ENCODE data around the gene KDSR. TPM values are rescaled to one million over a fixed set of nuclear protein-coding genes. Genes with fewer than 3 reads are reported as not detected.

Gene KDSR
- polyA plus RNA-seq, 1 donor from 2014 or later = 14.7 TPM

GRCh38 chr18:63346031-63346430 is 21.0 kb downstream of the KDSR start:
- Histone ChIP-seq H3K36me3 (ENCODE audit: insufficient read depth, low read length) (peaks cover 12% of the 10 kb centered on the region), H3K4me3 (ENCODE audit: low read length) (no peak overlapping the region), H3K27me3 (ENCODE audit: insufficient read depth, low read depth, low read length) (no peaks in the 10 kb centered on the region), H3F3A (ENCODE audit: insufficient read depth, low read length, poor library complexity, severe bottlenecking) (no peaks in the 10 kb centered on the region), H4K20me1 (ENCODE audit: insufficient read depth) (no peaks in the 10 kb centered on the region), H3K9me3 (ENCODE audit: low read length) (no peaks in the 10 kb centered on the region), H2AFZ (ENCODE audit: low read depth, low read length) (no peak overlapping the region), H3K4me2 (ENCODE audit: low read length) (no peak overlapping the region), H3K27ac (ENCODE audit: low read length) (no peak overlapping the region), H3K9ac (ENCODE audit: low read length) (no peak overlapping the region), H3K79me2 (replicated peaks; ENCODE audit: insufficient read depth, low read length) (no peaks in the 10 kb centered on the region), H3K9me2 (ENCODE audit: insufficient read depth, low read length) (no peaks in the 10 kb centered on the region)
- no peak for TF ChIP-seq CTCF (IDR thresholded peaks at IDR 0.05; ENCODE audit: poor library complexity, severe bottlenecking)
- TF ChIP-seq EZH2 (IDR thresholded peaks at IDR 0.05; ENCODE audit: borderline replicate concordance, insufficient read depth, low read length, poor library complexity, severe bottlenecking) = no peak
- TF ChIP-seq TAF1 (IDR thresholded peaks at IDR 0.05; ENCODE audit: low read depth) = no peak
- TF ChIP-seq POLR2AphosphoS5 (IDR thresholded peaks at IDR 0.05) = no peak

GRCh38 chr18:63344918-63345317 is 22.1 kb downstream of the KDSR start:
- Histone ChIP-seq H3K27ac (ENCODE audit: low read length) (no peak overlapping the region), H3F3A (ENCODE audit: insufficient read depth, low read length, poor library complexity, severe bottlenecking) (no peaks in the 10 kb centered on the region), H3K9me2 (ENCODE audit: insufficient read depth, low read length) (no peaks in the 10 kb centered on the region), H3K4me3 (ENCODE audit: low read length) (no peak overlapping the region), H3K9me3 (ENCODE audit: low read length) (no peaks in the 10 kb centered on the region), H2AFZ (ENCODE audit: low read depth, low read length) (no peak overlapping the region), H3K79me2 (replicated peaks; ENCODE audit: insufficient read depth, low read length) (no peaks in the 10 kb centered on the region), H3K4me2 (ENCODE audit: low read length) (no peak overlapping the region), H3K36me3 (ENCODE audit: insufficient read depth, low read length) (peaks cover under 1% of the 10 kb centered on the region), H3K9ac (ENCODE audit: low read length) (no peak overlapping the region), H4K20me1 (ENCODE audit: insufficient read depth) (no peaks in the 10 kb centered on the region), H3K27me3 (ENCODE audit: insufficient read depth, low read depth, low read length) (no peaks in the 10 kb centered on the region)
- TF ChIP-seq MXI1 (conservative IDR thresholded peaks at IDR 0.05; ENCODE audit: poor library complexity, severe bottlenecking) = no peak
- TF ChIP-seq EP300 (conservative IDR thresholded peaks at IDR 0.05; ENCODE audit: poor library complexity, severe bottlenecking) = no peak
- TF ChIP-seq TAF1 (IDR thresholded peaks at IDR 0.05; ENCODE audit: low read depth) = no peak
- TF ChIP-seq SMC3 (conservative IDR thresholded peaks at IDR 0.05; ENCODE audit: poor library complexity) = no peak
- TF ChIP-seq REST (IDR thresholded peaks at IDR 0.05; ENCODE audit: borderline replicate concordance) = no peak

- Histone ChIP-seq H3K27ac (ENCODE audit: low read length) (no peak overlapping the region), H3K4me2 (ENCODE audit: low read length) (no peak overlapping the region), H3F3A (ENCODE audit: insufficient read depth, low read length, poor library complexity, severe bottlenecking) (no peaks in the 10 kb centered on the region), H3K4me3 (ENCODE audit: low read length) (no peak overlapping the region), H3K9me3 (ENCODE audit: low read length) (no peaks in the 10 kb centered on the region), H4K20me1 (ENCODE audit: insufficient read depth) (no peaks in the 10 kb centered on the region), H2AFZ (ENCODE audit: low read depth, low read length) (no peak overlapping the region), H3K36me3 (ENCODE audit: insufficient read depth, low read length) (no peaks in the 10 kb centered on the region), H3K79me2 (replicated peaks; ENCODE audit: insufficient read depth, low read length) (no peaks in the 10 kb centered on the region), H3K9me2 (ENCODE audit: insufficient read depth, low read length) (no peaks in the 10 kb centered on the region), H3K9ac (ENCODE audit: low read length) (no peak overlapping the region), H3K27me3 (ENCODE audit: insufficient read depth, low read depth, low read length) (no peaks in the 10 kb centered on the region)
- TF ChIP-seq CTCF (IDR thresholded peaks at IDR 0.05; ENCODE audit: poor library complexity, severe bottlenecking) (no peak), POLR2AphosphoS5 (IDR thresholded peaks at IDR 0.05) (no peak), TAF1 (IDR thresholded peaks at IDR 0.05; ENCODE audit: low read depth) (no peak), RAD21 (conservative IDR thresholded peaks at IDR 0.05) (no peak), EP300 (conservative IDR thresholded peaks at IDR 0.05; ENCODE audit: poor library complexity, severe bottlenecking) (no peak), REST (IDR thresholded peaks at IDR 0.05; ENCODE audit: borderline replicate concordance) (no peak), SMC3 (conservative IDR thresholded peaks at IDR 0.05; ENCODE audit: poor library complexity) (no peak), MXI1 (conservative IDR thresholded peaks at IDR 0.05; ENCODE audit: poor library complexity, severe bottlenecking) (no peak), EZH2 (IDR thresholded peaks at IDR 0.05; ENCODE audit: borderline replicate concordance, insufficient read depth, low read length, poor library complexity, severe bottlenecking) (no peak)
These were observed 22.7 kb downstream of the KDSR start for GRCh38 chr18:63344263-63344662.
